Measurements from ENCODE around the gene C3orf20.

C3orf20 gene

DNA sequence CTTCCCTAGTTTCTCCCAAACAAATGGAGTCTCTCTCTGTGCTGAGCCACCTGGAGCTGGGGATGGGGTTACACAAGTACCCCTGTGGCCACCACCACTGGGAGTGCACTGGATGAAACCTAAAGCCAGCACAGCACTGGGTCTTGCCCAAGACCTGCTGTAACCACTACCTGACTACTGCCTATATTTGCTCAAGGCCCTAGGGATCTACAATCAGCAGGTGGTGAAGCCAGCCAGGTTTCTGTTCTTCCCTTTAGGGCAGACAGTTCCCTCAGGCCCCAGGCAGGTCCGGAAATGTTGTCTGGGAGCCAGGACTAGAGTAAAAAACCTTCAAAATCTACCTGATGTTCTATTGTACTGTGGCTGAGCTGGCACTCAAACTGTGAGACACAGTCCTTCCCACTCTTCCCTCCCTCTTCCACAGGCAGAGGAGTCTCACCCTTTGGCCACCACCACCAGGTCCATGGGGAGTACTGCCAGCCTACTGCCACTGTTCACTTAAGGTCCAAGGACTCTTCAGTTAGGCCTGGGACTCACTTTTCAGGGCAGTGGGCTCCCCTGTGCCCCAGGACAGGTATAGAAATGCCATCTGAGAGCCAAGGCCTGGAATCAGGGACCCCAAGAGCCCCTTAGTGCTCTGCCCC, 23.8 kb downstream of the C3orf20 start (continued):
- no peak for TF ChIP-seq ESRRG (CRISPR knock-in tag; IDR thresholded peaks at IDR 0.05)
- TF ChIP-seq ISL1 (CRISPR knock-in tag; IDR thresholded peaks at IDR 0.05), result no peak
- TF ChIP-seq ZC3H10 (CRISPR knock-in tag; IDR thresholded peaks at IDR 0.05), result no peak
- no peak for TF ChIP-seq TOX (CRISPR knock-in tag; IDR thresholded peaks at IDR 0.05; ENCODE audit: borderline replicate concordance)
- TF ChIP-seq, protein P1, sequence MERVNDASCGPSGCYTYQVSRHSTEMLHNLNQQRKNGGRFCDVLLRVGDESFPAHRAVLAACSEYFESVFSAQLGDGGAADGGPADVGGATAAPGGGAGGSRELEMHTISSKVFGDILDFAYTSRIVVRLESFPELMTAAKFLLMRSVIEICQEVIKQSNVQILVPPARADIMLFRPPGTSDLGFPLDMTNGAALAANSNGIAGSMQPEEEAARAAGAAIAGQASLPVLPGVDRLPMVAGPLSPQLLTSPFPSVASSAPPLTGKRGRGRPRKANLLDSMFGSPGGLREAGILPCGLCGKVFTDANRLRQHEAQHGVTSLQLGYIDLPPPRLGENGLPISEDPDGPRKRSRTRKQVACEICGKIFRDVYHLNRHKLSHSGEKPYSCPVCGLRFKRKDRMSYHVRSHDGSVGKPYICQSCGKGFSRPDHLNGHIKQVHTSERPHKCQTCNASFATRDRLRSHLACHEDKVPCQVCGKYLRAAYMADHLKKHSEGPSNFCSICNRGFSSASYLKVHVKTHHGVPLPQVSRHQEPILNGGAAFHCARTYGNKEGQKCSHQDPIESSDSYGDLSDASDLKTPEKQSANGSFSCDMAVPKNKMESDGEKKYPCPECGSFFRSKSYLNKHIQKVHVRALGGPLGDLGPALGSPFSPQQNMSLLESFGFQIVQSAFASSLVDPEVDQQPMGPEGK (CRISPR knock-in tag; IDR thresholded peaks at IDR 0.05; ENCODE audit: borderline replicate concordance), result no peak
- TF ChIP-seq SNAI2 (CRISPR knock-in tag; IDR thresholded peaks at IDR 0.05), result no peak
- no peak for TF ChIP-seq CSDC2 (CRISPR knock-in tag; IDR thresholded peaks at IDR 0.05)
- no peak for TF ChIP-seq PPARA (CRISPR knock-in tag; IDR thresholded peaks at IDR 0.05; ENCODE audit: borderline replicate concordance)
- no peak for TF ChIP-seq ARNTL (CRISPR knock-in tag; IDR thresholded peaks at IDR 0.05; ENCODE audit: borderline replicate concordance, low read depth)
- no peak for TF ChIP-seq TCF4 (CRISPR knock-in tag; IDR thresholded peaks at IDR 0.05; ENCODE audit: borderline replicate concordance)

DNA sequence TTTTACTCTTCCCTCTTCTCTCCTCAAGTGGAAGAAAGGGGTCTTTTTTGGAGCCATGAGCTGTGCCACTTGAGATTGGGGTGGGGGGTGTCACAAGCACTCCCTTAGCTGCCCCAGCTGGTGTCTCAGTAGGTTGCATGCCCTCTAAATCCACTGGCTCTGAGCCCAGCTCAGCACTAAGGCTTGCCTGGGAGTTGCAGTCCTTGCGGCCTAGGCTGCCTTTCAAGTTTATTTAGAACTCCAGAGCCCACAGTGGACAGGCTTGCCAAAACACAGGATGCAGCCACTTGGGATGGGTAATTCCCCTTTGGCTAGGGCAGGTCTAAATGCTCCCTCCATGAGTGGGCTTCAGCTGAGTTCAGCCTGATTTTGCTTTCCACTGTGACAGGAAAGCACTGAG, 24.7 kb downstream of the C3orf20 start:
- TF ChIP-seq CSDC2 (CRISPR knock-in tag; IDR thresholded peaks at IDR 0.05) (no peak), ZNF565 (CRISPR knock-in tag; conservative IDR thresholded peaks at IDR 0.05; ENCODE audit: low read depth) (no peak), GLIS3 (CRISPR knock-in tag; IDR thresholded peaks at IDR 0.05) (no peak), RARB (CRISPR knock-in tag; IDR thresholded peaks at IDR 0.05) (no peak), ZNF70 (CRISPR knock-in tag; IDR thresholded peaks at IDR 0.05) (no peak), ESRRG (CRISPR knock-in tag; IDR thresholded peaks at IDR 0.05) (no peak), ARNTL (CRISPR knock-in tag; IDR thresholded peaks at IDR 0.05; ENCODE audit: borderline replicate concordance, low read depth) (no peak)
- TF ChIP-seq, protein P2, sequence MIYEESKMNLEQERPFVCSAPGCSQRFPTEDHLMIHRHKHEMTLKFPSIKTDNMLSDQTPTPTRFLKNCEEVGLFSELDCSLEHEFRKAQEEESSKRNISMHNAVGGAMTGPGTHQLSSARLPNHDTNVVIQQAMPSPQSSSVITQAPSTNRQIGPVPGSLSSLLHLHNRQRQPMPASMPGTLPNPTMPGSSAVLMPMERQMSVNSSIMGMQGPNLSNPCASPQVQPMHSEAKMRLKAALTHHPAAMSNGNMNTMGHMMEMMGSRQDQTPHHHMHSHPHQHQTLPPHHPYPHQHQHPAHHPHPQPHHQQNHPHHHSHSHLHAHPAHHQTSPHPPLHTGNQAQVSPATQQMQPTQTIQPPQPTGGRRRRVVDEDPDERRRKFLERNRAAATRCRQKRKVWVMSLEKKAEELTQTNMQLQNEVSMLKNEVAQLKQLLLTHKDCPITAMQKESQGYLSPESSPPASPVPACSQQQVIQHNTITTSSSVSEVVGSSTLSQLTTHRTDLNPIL (CRISPR knock-in tag; IDR thresholded peaks at IDR 0.05; ENCODE audit: low read depth), result no peak

DNA sequence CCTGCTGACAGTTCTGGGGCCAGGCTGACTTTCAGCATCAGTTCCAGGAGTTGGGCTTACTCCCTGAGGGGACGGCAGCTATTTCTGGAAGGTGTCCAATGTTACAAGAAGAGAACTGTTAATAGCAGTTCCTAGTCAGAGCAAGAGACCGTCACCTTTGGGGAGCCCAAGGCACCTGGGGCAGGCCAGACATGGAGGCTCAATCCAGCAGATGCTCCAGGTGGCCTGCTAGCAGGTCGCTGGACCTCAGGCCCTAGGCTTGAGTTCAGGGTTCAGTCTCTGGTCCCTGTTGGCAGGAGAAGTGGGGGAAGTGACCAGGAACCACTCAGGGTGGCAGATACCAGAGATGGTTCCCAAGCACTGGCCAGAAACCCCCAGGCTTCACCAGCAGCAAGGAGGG, 25.9 kb downstream of the C3orf20 start:
- TF ChIP-seq ZNF8 (CRISPR knock-in tag; IDR thresholded peaks at IDR 0.05) (no peak), RARB (CRISPR knock-in tag; IDR thresholded peaks at IDR 0.05) (no peak), GLIS3 (CRISPR knock-in tag; IDR thresholded peaks at IDR 0.05) (no peak), ISL1 (CRISPR knock-in tag; IDR thresholded peaks at IDR 0.05) (no peak), CSDC2 (CRISPR knock-in tag; IDR thresholded peaks at IDR 0.05) (no peak), ZFP3 (CRISPR knock-in tag; IDR thresholded peaks at IDR 0.05) (no peak), ZNF565 (CRISPR knock-in tag; conservative IDR thresholded peaks at IDR 0.05; ENCODE audit: low read depth) (no peak)
- TF ChIP-seq, protein P3, sequence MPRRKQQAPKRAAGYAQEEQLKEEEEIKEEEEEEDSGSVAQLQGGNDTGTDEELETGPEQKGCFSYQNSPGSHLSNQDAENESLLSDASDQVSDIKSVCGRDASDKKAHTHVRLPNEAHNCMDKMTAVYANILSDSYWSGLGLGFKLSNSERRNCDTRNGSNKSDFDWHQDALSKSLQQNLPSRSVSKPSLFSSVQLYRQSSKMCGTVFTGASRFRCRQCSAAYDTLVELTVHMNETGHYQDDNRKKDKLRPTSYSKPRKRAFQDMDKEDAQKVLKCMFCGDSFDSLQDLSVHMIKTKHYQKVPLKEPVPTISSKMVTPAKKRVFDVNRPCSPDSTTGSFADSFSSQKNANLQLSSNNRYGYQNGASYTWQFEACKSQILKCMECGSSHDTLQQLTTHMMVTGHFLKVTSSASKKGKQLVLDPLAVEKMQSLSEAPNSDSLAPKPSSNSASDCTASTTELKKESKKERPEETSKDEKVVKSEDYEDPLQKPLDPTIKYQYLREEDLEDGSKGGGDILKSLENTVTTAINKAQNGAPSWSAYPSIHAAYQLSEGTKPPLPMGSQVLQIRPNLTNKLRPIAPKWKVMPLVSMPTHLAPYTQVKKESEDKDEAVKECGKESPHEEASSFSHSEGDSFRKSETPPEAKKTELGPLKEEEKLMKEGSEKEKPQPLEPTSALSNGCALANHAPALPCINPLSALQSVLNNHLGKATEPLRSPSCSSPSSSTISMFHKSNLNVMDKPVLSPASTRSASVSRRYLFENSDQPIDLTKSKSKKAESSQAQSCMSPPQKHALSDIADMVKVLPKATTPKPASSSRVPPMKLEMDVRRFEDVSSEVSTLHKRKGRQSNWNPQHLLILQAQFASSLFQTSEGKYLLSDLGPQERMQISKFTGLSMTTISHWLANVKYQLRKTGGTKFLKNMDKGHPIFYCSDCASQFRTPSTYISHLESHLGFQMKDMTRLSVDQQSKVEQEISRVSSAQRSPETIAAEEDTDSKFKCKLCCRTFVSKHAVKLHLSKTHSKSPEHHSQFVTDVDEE (CRISPR knock-in tag; IDR thresholded peaks at IDR 0.05), result no peak

More for the DNA sequence above, 24.7 kb downstream of the C3orf20 start:
- no peak for ATAC-seq

DNA sequence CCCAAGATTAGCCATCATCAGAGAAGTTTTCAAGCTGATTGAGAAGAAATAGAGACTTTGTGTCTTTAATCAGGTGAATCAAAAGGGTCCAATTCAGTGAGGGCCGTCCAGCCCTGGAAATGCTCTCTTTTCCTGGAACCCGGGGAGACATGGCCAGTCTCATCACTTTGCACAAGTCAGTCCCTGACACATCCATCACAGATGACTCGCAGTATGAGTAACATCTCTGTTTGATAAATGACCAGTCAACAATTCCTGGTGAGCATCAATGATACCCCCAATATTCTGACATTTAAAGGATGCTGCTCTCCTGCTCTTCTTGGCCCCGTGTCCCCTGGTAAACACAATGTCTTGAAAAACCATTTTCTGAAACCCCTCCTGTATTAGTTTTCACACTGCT, 26.7 kb downstream of the C3orf20 start:
- no peak for ATAC-seq
- TF ChIP-seq, protein P1 (CRISPR knock-in tag; IDR thresholded peaks at IDR 0.05; ENCODE audit: borderline replicate concordance), result no peak
- TF ChIP-seq SNAI2 (CRISPR knock-in tag; IDR thresholded peaks at IDR 0.05) (no peak), ZNF70 (CRISPR knock-in tag; IDR thresholded peaks at IDR 0.05) (no peak), ZFP30 (CRISPR knock-in tag; IDR thresholded peaks at IDR 0.05) (no peak), ZFP3 (CRISPR knock-in tag; IDR thresholded peaks at IDR 0.05) (no peak), RARB (CRISPR knock-in tag; IDR thresholded peaks at IDR 0.05) (no peak), ISL1 (CRISPR knock-in tag; IDR thresholded peaks at IDR 0.05) (no peak), ARNTL (CRISPR knock-in tag; IDR thresholded peaks at IDR 0.05; ENCODE audit: borderline replicate concordance, low read depth) (no peak), ZNF8 (CRISPR knock-in tag; IDR thresholded peaks at IDR 0.05) (no peak), TCF4 (CRISPR knock-in tag; IDR thresholded peaks at IDR 0.05; ENCODE audit: borderline replicate concordance) (no peak), GLIS3 (CRISPR knock-in tag; IDR thresholded peaks at IDR 0.05) (no peak), OSR1 (CRISPR knock-in tag; IDR thresholded peaks at IDR 0.05) (no peak), PPARA (CRISPR knock-in tag; IDR thresholded peaks at IDR 0.05; ENCODE audit: borderline replicate concordance) (no peak), TOX (CRISPR knock-in tag; IDR thresholded peaks at IDR 0.05; ENCODE audit: borderline replicate concordance) (no peak), CSDC2 (CRISPR knock-in tag; IDR thresholded peaks at IDR 0.05) (no peak)
- TF ChIP-seq, protein P3 (CRISPR knock-in tag; IDR thresholded peaks at IDR 0.05), result no peak
- TF ChIP-seq, protein P4, sequence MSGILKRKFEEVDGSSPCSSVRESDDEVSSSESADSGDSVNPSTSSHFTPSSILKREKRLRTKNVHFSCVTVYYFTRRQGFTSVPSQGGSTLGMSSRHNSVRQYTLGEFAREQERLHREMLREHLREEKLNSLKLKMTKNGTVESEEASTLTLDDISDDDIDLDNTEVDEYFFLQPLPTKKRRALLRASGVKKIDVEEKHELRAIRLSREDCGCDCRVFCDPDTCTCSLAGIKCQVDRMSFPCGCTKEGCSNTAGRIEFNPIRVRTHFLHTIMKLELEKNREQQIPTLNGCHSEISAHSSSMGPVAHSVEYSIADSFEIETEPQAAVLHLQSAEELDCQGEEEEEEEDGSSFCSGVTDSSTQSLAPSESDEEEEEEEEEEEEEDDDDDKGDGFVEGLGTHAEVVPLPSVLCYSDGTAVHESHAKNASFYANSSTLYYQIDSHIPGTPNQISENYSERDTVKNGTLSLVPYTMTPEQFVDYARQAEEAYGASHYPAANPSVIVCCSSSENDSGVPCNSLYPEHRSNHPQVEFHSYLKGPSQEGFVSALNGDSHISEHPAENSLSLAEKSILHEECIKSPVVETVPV (CRISPR knock-in tag; IDR thresholded peaks at IDR 0.05), result no peak

More for the DNA sequence above, 25.9 kb downstream of the C3orf20 start:
- ATAC-seq, result no peak
